WI38 (cell line): Measurements from ENCODE around the gene DEAF1.

ENCODE experiments used
- H3K4me3 ChIP-seq: 2 replicates; pipeline ENCODE4 v1.5.1; 2011; ENCODE audit warnings: low read depth, mild to moderate bottlenecking, control low read depth, low read length
- CTCF ChIP-seq: IDR thresholded peaks from 2 replicates; pipeline ENCODE4 v1.5.1; 2012; ENCODE audit warnings: low read depth, mild to moderate bottlenecking, control low read depth, low read length

The DEAF1 gene

GRCh38 chr11:595400-595799 lies 99.6 kb downstream of the DEAF1 start:
- TF ChIP-seq CTCF = no peak
- no peak overlapping the region for H3K4me3 ChIP-seq
